Heart left ventricle (tissue), 16 donors: ENCODE results near the gene SPTBN1. TPM values are rescaled to one million over a fixed set of nuclear protein-coding genes. Genes with fewer than 3 reads are reported as not detected.

Experiments
- ATAC-seq, 4 donors: fragments of 200-7000 bp; cut with Tn5 transposase; one replicate each; pipeline ENCODE4 v1.9.1; 2020 to 2022; ENCODE audit warnings: moderate library complexity in 4 of 4, mild to moderate bottlenecking in 3 of 4, moderate number of reproducible peaks in 1 of 4
- DNase-seq, 5 donors: peaks; one replicate each; pipeline ENCODE4 v3.0.0-alpha.2; 2020
- H3K27ac ChIP-seq, 12 donors: fragments of 200-600 bp; sonication (generic) in 4 of 12; one replicate each; pipeline versions ENCODE4 v1.5.0 to v1.8.0; 2016 to 2022; ENCODE audit warnings: mild to moderate bottlenecking in 2 of 12
- H3K27me3 ChIP-seq, 9 donors: fragments of 200-600 bp; sonication (generic) in 2 of 9; one replicate each; pipeline versions ENCODE4 v1.5.1 to v1.8.0; 2016 to 2022; ENCODE audit warnings: mild to moderate bottlenecking in 3 of 9
- H3K36me3 ChIP-seq, 9 donors: fragments of 200-600 bp; sonication (generic) in 2 of 9; one replicate each; pipeline versions ENCODE4 v1.5.0 to v1.8.0; 2018 to 2022; ENCODE audit warnings: mild to moderate bottlenecking in 2 of 9
- H3K4me1 ChIP-seq, 12 donors: fragments of 200-600 bp; sonication (generic) in 4 of 12; one replicate each; pipeline versions ENCODE4 v1.5.0 to v1.8.0; 2016 to 2022; ENCODE audit warnings: mild to moderate bottlenecking in 3 of 12
- H3K4me3 ChIP-seq, 12 donors: fragments of 200-600 bp; sonication (generic) in 4 of 12; one replicate each; pipeline versions ENCODE4 v1.5.0 to v1.8.0; 2017 to 2022; ENCODE audit warnings: mild to moderate bottlenecking in 9 of 12, moderate library complexity in 4 of 12
- H3K9me3 ChIP-seq, 12 donors: fragments of 200-600 bp; sonication (generic) in 4 of 12; one replicate each; pipeline versions ENCODE4 v1.5.0 to v1.8.0; 2016 to 2022; ENCODE audit warnings: mild to moderate bottlenecking in 1 of 12
- POLR2A ChIP-seq, 2 donors: fragments of 450-650 bp; IDR thresholded peaks; one replicate each; pipeline ENCODE4 v1.6.1; 2017; ENCODE audit warnings: antibody characterized with exemption in 2 of 2, mild to moderate bottlenecking in 2 of 2, moderate library complexity in 2 of 2
- WGBS, 4 donors: extraction: QIAGEN DNeasy Blood & Tissue Kit in 2 of 4; methylation state at CpG; one replicate each; pipeline versions ENCODE4 v1.1.5 to v1.1.7; 2013 to 2018; 5-methylcytosine and 5-hydroxymethylcytosine counted together
- intact Hi-C, 10 donors: fragments of 100-400 bp; cut with DNase I; formaldehyde crosslinking; loops; one replicate each; pipeline versions ENCODE4 v1.11.1 to v1.14.2; 2022
- polyA plus RNA-seq, 2 donors: library from polyadenylated mRNA; stranded (reverse); fragments of 200-250 nt; gene quantifications; one replicate each; pipeline ENCODE4 v1.2.3, GENCODE V29; 2013
- total RNA-seq, 9 donors: library from RNA; depleted of rRNA in 2 of 9; stranded (reverse); fragments of >200 nt in 2 of 9; fragmentation: NEBNext Ultra II Directional in 3 of 9; extraction: Animal tissue kit (Norgen Biotek cat#: 25700) in 3 of 9; gene quantifications; one replicate each; pipeline versions ENCODE4 v1.1.0 to v1.2.4, GENCODE V29; 2016 to 2023
- TF ChIP-seq, protein P1 (sequence below), 12 donors: fragments of 200-600 bp; sonication (generic) in 4 of 12; IDR thresholded peaks; one replicate each; pipeline versions ENCODE4 v1.5.0 to v1.8.0; 2018 to 2022; ENCODE audit warnings: antibody characterized with exemption in 12 of 12, mild to moderate bottlenecking in 5 of 12
- donor health status: ischemic (EF 13 %, LVEDD 7.1; RV severe dilation, severe dysfunction).
- donor health status: healthy with polysubstance abuse.
- donor health status: DM: no; HTN: yes; CAD: no.
- donor health status: DM: no; HTN: no; CAD: no.
- donor health status: ischemic (EF 25% LVEDD 6.9; RV normal size, moderate dysfunction).
- donor health status: ischemic (EF 25% LVEDD 5.7; RV mildly dilated, moderate dysfunction).
- donor health status: healthy.
- donor health status: DM: yes; HTN: yes; CAD: no.
- donor health status: ischemic (EF 35%, LVEDD 5.7; RV mildly dilated, moderate dysfunction).
- donor health status: nonischemic (EF 11% LVEDD 7.7; RV severe dilation, severe dysfunction).
- donor health status: DM: yes; HTN: yes; CAD: no.
- donor health status: PGD.
- donor health status: ischemic (EF 29% LVEDD 5.4; RV normal size, mild dysfunction).
- donor health status: nonischemic (EF 23%, LVEDD 6.1; RV moderate dilation, normal function).

The SPTBN1 gene
- total and polyA plus RNA-seq, 11 donors: 124 to 659 (median 422) TPM

GRCh38 chr2:54477896-54478295, 21.8 kb downstream of the SPTBN1 start:
- Histone ChIP-seq H3K27ac (peak overlapping the region in 11 of 12 donors; percentile 9 to 68 (median 54)), H3K4me3 (no peak overlapping the region), H3K27me3 (no peaks in the 10 kb centered on the region), H3K4me1 (peaks cover 23 to 100% (median 90%) of the 10 kb centered on the region in 12 donors), H3K36me3 (peaks cover 0 to 5% (median 0%) of the 10 kb centered on the region in 9 donors), H3K9me3 (peaks cover 0 to 17% (median 0%) of the 10 kb centered on the region in 12 donors)
- ATAC-seq (no peak), DNase-seq (no peak)
- TF ChIP-seq, protein P1, sequence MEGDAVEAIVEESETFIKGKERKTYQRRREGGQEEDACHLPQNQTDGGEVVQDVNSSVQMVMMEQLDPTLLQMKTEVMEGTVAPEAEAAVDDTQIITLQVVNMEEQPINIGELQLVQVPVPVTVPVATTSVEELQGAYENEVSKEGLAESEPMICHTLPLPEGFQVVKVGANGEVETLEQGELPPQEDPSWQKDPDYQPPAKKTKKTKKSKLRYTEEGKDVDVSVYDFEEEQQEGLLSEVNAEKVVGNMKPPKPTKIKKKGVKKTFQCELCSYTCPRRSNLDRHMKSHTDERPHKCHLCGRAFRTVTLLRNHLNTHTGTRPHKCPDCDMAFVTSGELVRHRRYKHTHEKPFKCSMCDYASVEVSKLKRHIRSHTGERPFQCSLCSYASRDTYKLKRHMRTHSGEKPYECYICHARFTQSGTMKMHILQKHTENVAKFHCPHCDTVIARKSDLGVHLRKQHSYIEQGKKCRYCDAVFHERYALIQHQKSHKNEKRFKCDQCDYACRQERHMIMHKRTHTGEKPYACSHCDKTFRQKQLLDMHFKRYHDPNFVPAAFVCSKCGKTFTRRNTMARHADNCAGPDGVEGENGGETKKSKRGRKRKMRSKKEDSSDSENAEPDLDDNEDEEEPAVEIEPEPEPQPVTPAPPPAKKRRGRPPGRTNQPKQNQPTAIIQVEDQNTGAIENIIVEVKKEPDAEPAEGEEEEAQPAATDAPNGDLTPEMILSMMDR (IDR thresholded peaks at IDR 0.05): no peak
- no peak for TF ChIP-seq POLR2A (IDR thresholded peaks at IDR 0.05)
- intact Hi-C loops: no loop called here
- WGBS, 4 donors: 23 to 67% (median 54%) methylated on average over 4 of the region's 4 CpGs

DNA sequence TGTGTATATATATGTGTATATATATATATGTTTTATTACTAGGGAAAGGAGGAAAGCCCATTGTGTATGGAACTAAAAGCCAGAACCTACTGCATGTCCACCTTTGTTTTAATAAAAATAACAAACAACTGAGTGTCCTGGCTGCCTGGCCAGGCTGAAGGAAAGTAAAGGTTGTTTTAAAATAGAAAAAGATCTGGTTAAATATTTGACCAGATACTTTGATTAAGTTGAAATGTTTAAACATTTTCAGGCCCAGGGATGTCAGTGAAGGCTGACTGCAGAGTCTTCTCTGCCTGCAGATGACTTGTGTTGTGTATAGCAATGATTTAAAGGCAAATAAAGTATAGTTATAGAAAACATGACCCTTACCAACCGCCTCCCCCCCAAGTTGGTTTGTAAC, 22.8 kb downstream of the SPTBN1 start:
- no peak for ATAC-seq
- peaks cover 28 to 100% (median 90%) of the 10 kb centered on the region in 12 donors for H3K4me1 ChIP-seq
- intact Hi-C loops: no loop called here
- H3K36me3 ChIP-seq: peaks cover 0 to 5% (median 0%) of the 10 kb centered on the region in 9 donors
- peak overlapping the region in 10 of 12 donors; percentile 7 to 68 (median 44) for H3K27ac ChIP-seq
- TF ChIP-seq, protein P1 (IDR thresholded peaks at IDR 0.05): no peak
- TF ChIP-seq POLR2A (IDR thresholded peaks at IDR 0.05): no peak
- peaks cover 0 to 17% (median 0%) of the 10 kb centered on the region in 12 donors for H3K9me3 ChIP-seq
- WGBS, 4 donors: 77 to 100% (median 93%) methylated on average over 1 of the region's 1 CpG
- DNase-seq: no peak
- H3K27me3 ChIP-seq: no peaks in the 10 kb centered on the region
- no peak overlapping the region for H3K4me3 ChIP-seq

GRCh38 chr2:54479424-54479823, 23.3 kb downstream of the SPTBN1 start:
- H3K9me3 ChIP-seq: peaks cover 0 to 17% (median 0%) of the 10 kb centered on the region in 12 donors
- peaks cover 34 to 100% (median 90%) of the 10 kb centered on the region in 12 donors for H3K4me1 ChIP-seq
- no peaks in the 10 kb centered on the region for H3K27me3 ChIP-seq
- H3K36me3 ChIP-seq: peaks cover 0 to 5% (median 0%) of the 10 kb centered on the region in 9 donors
- no peak overlapping the region for H3K4me3 ChIP-seq
- TF ChIP-seq, protein P1 (IDR thresholded peaks at IDR 0.05): no peak
- no peak for TF ChIP-seq POLR2A (IDR thresholded peaks at IDR 0.05)
- H3K27ac ChIP-seq: peak overlapping the region in 10 of 12 donors; percentile 1 to 68 (median 34)
- 54 to 65% (median 61%) methylated on average over 2 of the region's 2 CpGs for WGBS, 4 donors
- ATAC-seq (peak in 2 of 4 donors; percentile 44 to 58), DNase-seq (no peak)
- intact Hi-C loops: no loop called here

DNA sequence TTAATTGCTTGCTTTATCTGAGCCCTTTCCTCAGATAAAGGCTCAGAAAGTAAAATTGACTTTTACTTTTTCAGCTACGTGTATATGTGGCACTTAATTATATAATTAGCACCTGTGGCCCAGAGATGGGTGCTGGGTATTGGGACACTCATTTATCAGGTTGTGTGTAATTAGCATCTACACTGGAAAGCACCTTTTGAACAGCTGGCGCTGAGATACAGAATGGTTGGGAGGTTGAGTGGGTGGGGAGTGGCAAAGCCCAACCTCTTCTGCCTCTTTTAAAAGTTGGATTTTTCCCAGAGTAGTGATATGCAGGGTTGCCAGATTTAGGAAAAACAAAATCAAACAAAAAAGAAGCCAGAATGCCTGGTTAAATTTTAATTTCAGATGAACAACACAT, 23.9 kb downstream of the SPTBN1 start:
- peak overlapping the region in 5 of 12 donors; percentile 0 to 60 (median 9) for H3K27ac ChIP-seq

More for the DNA sequence above, 23.9 kb downstream of the SPTBN1 start:
- Histone ChIP-seq H3K9me3 (peaks cover 0 to 17% (median 0%) of the 10 kb centered on the region in 12 donors), H3K4me1 (peaks cover 38 to 98% (median 90%) of the 10 kb centered on the region in 12 donors), H3K4me3 (no peak overlapping the region), H3K27me3 (no peaks in the 10 kb centered on the region), H3K36me3 (peaks cover 0 to 7% (median 0%) of the 10 kb centered on the region in 9 donors)
- intact Hi-C loops: no loop called here
- DNase-seq: no peak
- ATAC-seq: no peak
- 42 to 62% (median 53%) methylated on average over 2 of the region's 2 CpGs for WGBS, 4 donors
- no peak for TF ChIP-seq POLR2A (IDR thresholded peaks at IDR 0.05)
- TF ChIP-seq, protein P1 (IDR thresholded peaks at IDR 0.05): no peak
